Thyroid gland (tissue), 4 donors: ENCODE results near the gene TFF3. TPM values are rescaled to one million over a fixed set of nuclear protein-coding genes. Genes with fewer than 3 reads are reported as not detected.

ENCODE experiments used
- DNase-seq, 2 donors: peaks; one replicate each; pipeline ENCODE4 v3.0.0-alpha.2; 2019
- H3K27ac ChIP-seq, 3 donors: fragments of 200-600 bp; sonication (generic); 1 replicate in 2 of 3; 2 replicates in 1 of 3; pipeline ENCODE4 v1.5.1; 2016 to 2019; ENCODE audit warnings: mild to moderate bottlenecking in 1 of 3, moderate library complexity in 1 of 3
- H3K27me3 ChIP-seq: fragments of 200-600 bp; sonication (generic); one replicate; pipeline ENCODE4 v1.5.1; 2019
- H3K36me3 ChIP-seq, 2 donors: fragments of 200-600 bp; sonication (generic); one replicate each; pipeline ENCODE4 v1.5.1; 2016 to 2019
- H3K4me1 ChIP-seq, 2 donors: fragments of 200-600 bp; sonication (generic); one replicate each; pipeline ENCODE4 v1.5.1; 2017 to 2019
- H3K4me3 ChIP-seq, 3 donors: fragments of 200-600 bp; sonication (generic); replicated peaks in 1 of 3; 1 replicate in 2 of 3; 2 replicates in 1 of 3; pipeline ENCODE4 v1.5.1; 2016; ENCODE audit warnings: mild to moderate bottlenecking in 1 of 3
- H3K9me3 ChIP-seq: fragments of 200-600 bp; sonication (generic); one replicate; pipeline ENCODE4 v1.5.1; 2017
- POLR2A ChIP-seq, 2 donors: fragments of 450-650 bp; IDR thresholded peaks; one replicate each; pipeline ENCODE4 v1.6.1; 2017; ENCODE audit warnings: antibody characterized with exemption in 2 of 2, mild to moderate bottlenecking in 2 of 2, moderate library complexity in 1 of 2
- WGBS, 2 donors: methylation state at CpG; one replicate each; pipeline ENCODE4 v1.1.5; 2017; 5-methylcytosine and 5-hydroxymethylcytosine counted together
- intact Hi-C: fragments of 100-400 bp; cut with DNase I; formaldehyde crosslinking; loops from one replicate; pipeline ENCODE4 v1.15.1; 2023
- total RNA-seq, 4 donors: library from RNA; depleted of rRNA; stranded (reverse); fragments of >200 nt; gene quantifications; one replicate each; pipeline ENCODE4 v1.2.3, GENCODE V29; 2016
- TF ChIP-seq, protein P1 (sequence below), 6 experiments: fragments of 200-600 bp in 3 of 6; fragments of 450-650 bp in 3 of 6; sonication (generic) in 3 of 6; IDR thresholded peaks; one replicate each; pipeline ENCODE4 v1.5.1; 2016 to 2019; ENCODE audit warnings: antibody characterized with exemption in 6 of 6, mild to moderate bottlenecking in 2 of 6, inconsistent platforms in 1 of 6, moderate library complexity in 1 of 6

The TFF3 gene
- total RNA-seq, 4 donors from 2014 or later: 246 to 4,817 (median 914) TPM

DNA sequence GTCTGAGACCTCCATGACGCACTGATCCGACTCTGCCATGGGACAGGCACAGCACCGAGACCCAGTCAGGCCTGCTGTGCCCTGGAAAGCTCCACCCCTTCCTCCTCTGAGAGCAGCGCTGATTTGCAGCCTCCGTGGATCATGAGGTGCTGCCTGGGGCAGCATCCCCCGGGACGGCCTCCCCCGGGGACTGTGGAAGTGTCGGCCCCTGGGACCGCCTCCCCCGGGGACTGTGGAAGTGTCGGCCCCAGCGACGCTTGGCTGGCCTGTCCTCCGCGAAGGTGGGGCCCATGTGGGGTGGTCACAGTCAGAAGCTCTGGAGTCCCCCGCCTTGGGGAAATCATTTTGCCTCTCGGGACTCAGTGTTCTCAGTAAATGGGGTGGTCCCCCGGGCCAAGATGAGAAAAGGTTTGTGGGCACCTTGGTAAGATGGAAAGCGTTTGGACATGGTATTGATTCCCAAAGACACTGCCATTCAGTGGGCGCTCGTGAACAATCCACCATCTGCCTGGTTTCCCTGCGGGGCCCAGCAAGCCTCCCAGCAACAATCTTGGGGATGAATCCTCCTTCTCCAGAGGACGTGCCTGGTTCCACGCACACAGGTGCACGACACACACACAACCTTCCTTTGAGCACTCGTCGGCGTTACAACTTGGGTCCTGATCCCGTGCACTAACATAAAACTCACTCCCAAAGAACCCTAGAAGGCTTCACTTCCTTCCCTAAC lies 32.6 kb upstream of the TFF3 start:
- WGBS, 2 donors: 91 to 95% methylated on average over 24 to 30 of the region's 30 CpGs
- TF ChIP-seq POLR2A (IDR thresholded peaks at IDR 0.05): no peak
- TF ChIP-seq, protein P1, sequence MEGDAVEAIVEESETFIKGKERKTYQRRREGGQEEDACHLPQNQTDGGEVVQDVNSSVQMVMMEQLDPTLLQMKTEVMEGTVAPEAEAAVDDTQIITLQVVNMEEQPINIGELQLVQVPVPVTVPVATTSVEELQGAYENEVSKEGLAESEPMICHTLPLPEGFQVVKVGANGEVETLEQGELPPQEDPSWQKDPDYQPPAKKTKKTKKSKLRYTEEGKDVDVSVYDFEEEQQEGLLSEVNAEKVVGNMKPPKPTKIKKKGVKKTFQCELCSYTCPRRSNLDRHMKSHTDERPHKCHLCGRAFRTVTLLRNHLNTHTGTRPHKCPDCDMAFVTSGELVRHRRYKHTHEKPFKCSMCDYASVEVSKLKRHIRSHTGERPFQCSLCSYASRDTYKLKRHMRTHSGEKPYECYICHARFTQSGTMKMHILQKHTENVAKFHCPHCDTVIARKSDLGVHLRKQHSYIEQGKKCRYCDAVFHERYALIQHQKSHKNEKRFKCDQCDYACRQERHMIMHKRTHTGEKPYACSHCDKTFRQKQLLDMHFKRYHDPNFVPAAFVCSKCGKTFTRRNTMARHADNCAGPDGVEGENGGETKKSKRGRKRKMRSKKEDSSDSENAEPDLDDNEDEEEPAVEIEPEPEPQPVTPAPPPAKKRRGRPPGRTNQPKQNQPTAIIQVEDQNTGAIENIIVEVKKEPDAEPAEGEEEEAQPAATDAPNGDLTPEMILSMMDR (IDR thresholded peaks at IDR 0.05): no peak
- Histone ChIP-seq H3K27me3 (no peaks in the 10 kb centered on the region), H3K36me3 (no peaks in the 10 kb centered on the region), H3K27ac (no peak overlapping the region), H3K9me3 (no peaks in the 10 kb centered on the region), H3K4me1 (peaks cover 25 to 31% of the 10 kb centered on the region in 2 donors), H3K4me3 (no peak overlapping the region)
- DNase-seq: no peak
- intact Hi-C loops: no loop called here

DNA sequence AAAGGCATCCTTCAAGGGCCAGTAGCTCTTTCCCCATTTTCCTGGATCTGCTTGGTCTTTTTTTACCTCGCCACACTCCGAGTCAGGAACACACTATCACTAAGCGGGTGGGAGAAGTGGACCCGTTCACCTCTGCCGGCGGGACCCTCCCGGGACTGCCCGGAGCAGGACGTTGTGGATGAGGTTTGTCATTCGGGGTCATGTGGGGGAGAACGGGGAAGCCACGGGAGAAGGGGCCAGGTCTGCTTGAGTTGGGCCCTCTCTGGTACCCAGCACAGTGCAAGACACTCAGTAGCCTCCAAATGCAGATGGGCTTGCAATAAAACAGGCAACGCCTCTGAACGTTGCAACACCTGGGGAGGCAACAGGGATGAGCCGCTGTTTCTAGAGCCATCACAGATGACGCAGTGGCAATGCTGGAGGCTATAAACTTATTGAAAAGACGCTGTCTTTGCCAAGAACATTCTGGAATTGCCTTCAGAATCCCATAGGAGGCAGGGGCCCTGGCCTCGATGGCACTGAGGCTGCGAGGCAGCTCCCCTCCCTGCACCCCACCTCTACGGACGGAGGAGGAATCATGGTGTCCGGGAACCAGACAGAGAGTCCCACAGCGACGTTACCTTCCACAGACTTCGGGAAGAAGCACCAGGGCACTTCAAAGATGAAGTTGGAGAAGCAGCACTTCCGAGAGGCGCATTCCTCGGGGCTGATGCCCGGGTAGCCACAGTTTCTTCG lies 31.8 kb upstream of the TFF3 start:
- DNase-seq: no peak
- Histone ChIP-seq H3K4me1 (peaks cover 22 to 24% of the 10 kb centered on the region in 2 donors), H3K27me3 (no peaks in the 10 kb centered on the region), H3K4me3 (no peak overlapping the region), H3K27ac (no peak overlapping the region), H3K36me3 (no peaks in the 10 kb centered on the region), H3K9me3 (no peaks in the 10 kb centered on the region)
- no peak for TF ChIP-seq POLR2A (IDR thresholded peaks at IDR 0.05)
- TF ChIP-seq, protein P1 (IDR thresholded peaks at IDR 0.05): no peak
- WGBS, 2 donors: 89 to 94% methylated on average over 30 of the region's 30 CpGs
- intact Hi-C loops: no loop called here

DNA sequence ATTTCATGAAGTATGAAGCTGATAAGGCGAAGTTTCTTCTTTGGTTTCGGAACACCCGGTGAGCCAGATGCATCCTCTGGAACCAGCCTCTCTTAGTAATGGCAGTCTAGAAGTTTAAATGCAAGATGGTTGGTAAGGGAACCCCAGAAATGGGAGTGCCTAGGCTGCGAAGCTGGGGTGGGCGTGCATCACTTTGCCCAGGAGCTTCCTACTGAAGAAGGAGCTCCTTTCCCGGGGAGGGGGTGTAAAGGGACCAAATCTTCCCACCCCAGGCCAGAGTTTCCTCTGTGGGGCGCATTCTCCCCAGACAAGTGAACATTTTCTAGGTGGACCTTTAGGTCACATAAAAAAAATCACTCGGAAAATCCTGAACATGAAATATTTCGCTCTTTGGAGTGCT lies 31.2 kb upstream of the TFF3 start:
- no peak for DNase-seq
- Histone ChIP-seq H3K4me1 (peaks cover 19% of the 10 kb centered on the region in 2 donors), H3K36me3 (no peaks in the 10 kb centered on the region), H3K9me3 (no peaks in the 10 kb centered on the region), H3K27ac (no peak overlapping the region), H3K4me3 (no peak overlapping the region), H3K27me3 (no peaks in the 10 kb centered on the region)
- intact Hi-C loops: no loop called here
- TF ChIP-seq POLR2A (IDR thresholded peaks at IDR 0.05): no peak
- TF ChIP-seq, protein P1 (IDR thresholded peaks at IDR 0.05): no peak
- WGBS, 2 donors: 93% methylated on average over 9 of the region's 9 CpGs

DNA sequence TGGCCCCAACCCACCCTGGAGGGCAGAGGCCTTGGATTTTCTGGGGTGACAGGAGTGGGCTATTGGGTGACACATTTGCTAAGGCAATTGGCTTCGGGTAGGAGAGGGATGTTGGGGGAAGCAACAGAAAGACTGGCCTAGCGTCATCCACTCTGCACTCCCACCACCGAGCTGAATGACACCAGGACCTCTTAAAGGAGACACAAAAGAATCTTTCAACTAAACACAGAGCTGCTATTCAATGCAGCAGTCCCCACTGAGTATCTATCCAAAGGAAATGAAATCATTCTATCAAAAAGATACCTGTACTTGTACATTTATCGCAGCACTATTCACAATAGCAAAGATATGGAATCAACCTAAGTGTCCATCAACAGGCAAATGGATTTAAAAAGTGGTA lies 29.4 kb upstream of the TFF3 start:
- H3K36me3 ChIP-seq: no peaks in the 10 kb centered on the region
- H3K27ac ChIP-seq: no peak overlapping the region
- 66 to 79% methylated on average over 4 of the region's 4 CpGs for WGBS, 2 donors
- H3K4me1 ChIP-seq: peaks cover 6 to 8% of the 10 kb centered on the region in 2 donors
- no peak overlapping the region for H3K4me3 ChIP-seq
- no peaks in the 10 kb centered on the region for H3K9me3 ChIP-seq
- TF ChIP-seq, protein P1 (IDR thresholded peaks at IDR 0.05): no peak
- no peak for TF ChIP-seq POLR2A (IDR thresholded peaks at IDR 0.05)
- no peaks in the 10 kb centered on the region for H3K27me3 ChIP-seq
- intact Hi-C loops: no loop called here
- no peak for DNase-seq

DNA sequence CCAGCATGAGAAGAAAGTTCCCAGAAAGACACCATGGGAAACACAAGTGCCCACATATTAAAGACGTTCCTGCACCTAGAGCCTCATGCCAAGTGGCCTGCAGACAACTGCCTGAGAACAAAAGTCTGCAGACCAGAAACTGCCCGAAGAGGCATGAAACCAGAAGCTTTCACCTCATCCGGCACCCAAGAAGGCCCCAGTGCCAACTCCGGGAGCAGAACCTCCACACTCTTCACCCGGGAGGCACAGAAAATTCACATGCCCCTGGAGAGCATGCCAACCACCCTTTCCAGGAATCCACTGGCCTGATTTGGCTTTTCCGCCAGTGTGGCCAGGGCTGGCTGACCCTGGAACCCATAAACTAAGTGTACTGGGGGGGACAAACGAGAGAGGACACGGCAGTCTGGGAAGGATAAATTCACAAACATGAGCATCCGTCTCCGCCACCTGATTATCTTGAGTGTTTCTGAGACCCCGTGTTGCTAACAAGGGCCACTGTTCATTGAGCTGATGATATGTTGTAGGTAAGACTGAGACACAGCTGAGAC lies 28.8 kb upstream of the TFF3 start:
- no peak for DNase-seq
- no peaks in the 10 kb centered on the region for H3K36me3 ChIP-seq
- TF ChIP-seq, protein P1 (IDR thresholded peaks at IDR 0.05): no peak
- no peaks in the 10 kb centered on the region for H3K27me3 ChIP-seq
- no peak overlapping the region for H3K27ac ChIP-seq
- WGBS, 2 donors: 78 to 92% methylated on average over 8 to 11 of the region's 11 CpGs
- H3K9me3 ChIP-seq: no peaks in the 10 kb centered on the region
- H3K4me3 ChIP-seq: no peak overlapping the region
- peaks cover 11 to 12% of the 10 kb centered on the region in 2 donors for H3K4me1 ChIP-seq
- intact Hi-C loops: no loop called here
